ENCODE measurements around the gene MAML3.
A peak's percentile ranks its signal among the peaks of the same experiment; 100 is the strongest.

The MAML3 gene

DNA sequence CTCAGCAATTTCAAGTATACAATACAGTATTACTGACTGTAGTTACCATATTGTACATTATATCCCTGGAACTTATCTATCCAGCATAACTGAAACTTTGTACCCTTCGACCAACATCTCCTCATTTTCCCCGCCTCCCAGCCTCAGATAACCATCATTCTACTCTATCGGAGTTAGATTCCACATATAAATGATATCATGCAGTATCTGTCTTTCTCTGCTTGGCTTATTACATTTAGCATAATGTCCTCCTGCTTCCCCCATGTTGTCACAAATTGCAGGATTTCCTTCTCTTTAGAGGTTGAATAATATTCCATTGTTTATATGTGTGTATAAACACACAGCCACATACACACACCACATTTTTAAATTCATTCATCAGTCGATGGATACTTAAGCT, 218.1 kb downstream of the MAML3 start:
- Histone ChIP-seq H3K4me3 (ENCODE audit: control insufficient read depth in 1 of 7, extremely low read depth in 1 of 7, insufficient read depth in 4 of 7, low read depth in 2 of 7, low read length in 6 of 7) (no peak overlapping the region), H3K4me1 (ENCODE audit: control extremely low read depth in 1 of 4, control insufficient read depth in 4 of 4, insufficient read depth in 4 of 4, low read length in 3 of 4) (no peaks in the 10 kb centered on the region), H3K9me3 (ENCODE audit: control extremely low read depth in 1 of 5, control insufficient read depth in 4 of 5, insufficient read depth in 2 of 5, low read depth in 1 of 5, low read length in 4 of 5) (no peaks in the 10 kb centered on the region), H3K27me3 (replicated peaks in 2 of 5; ENCODE audit: control insufficient read depth in 4 of 5, insufficient read depth in 5 of 5, low read length in 4 of 5) (no peaks in the 10 kb centered on the region), H3K36me3 (ENCODE audit: control insufficient read depth in 4 of 4, insufficient read depth in 4 of 4, low read length in 3 of 4) (no peaks in the 10 kb centered on the region), H3K27ac (ENCODE audit: insufficient read depth in 1 of 2, low read depth in 1 of 2, low read length in 2 of 2, poor library complexity in 1 of 2, severe bottlenecking in 2 of 2) (no peak overlapping the region)
- ChIA-PET CTCF (interaction anchor here (1.1 kb wide), 1 partner anchor 76 kb away, joined by 3 read pairs; no protein-coding TSS in a partner anchor), POLR2A (interaction anchor here (0.7 kb wide), 1 partner anchor 113 kb away, joined by 4 read pairs; no protein-coding TSS in a partner anchor)
- 100% methylated on average over 1 of the region's 4 CpGs for WGBS (ENCODE audit: insufficient coverage)
- DNase-seq = no peak

DNA sequence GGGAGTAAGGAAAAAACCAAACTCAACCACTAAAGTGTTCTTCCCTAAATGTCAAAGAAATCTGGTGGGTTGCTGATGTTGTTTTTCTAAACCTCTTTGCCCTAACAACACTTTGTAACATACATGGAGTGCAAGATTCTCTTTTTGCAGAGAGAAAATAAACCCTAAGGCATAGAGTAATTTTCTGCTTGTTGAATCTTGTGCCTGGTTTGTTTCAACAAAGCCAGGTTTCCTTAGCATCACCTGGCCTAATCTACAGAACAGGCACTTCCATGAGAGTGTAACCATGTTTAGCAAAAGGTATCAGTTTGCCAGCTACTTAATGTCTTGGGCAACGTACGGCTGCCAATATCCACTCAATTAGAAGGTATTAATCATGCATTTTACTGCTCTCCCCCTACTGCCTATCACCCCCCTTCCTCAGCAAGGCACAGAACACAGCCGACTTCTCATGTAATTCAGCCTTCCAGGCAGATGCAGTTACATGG, 219.2 kb downstream of the MAML3 start:
- ChIA-PET POLR2A (interaction anchor here (0.7 kb wide), 1 partner anchor 125 kb away, joined by 11 read pairs; no protein-coding TSS in a partner anchor), CTCF (no interaction called here)
- Histone ChIP-seq H3K4me1 (ENCODE audit: control extremely low read depth in 1 of 4, control insufficient read depth in 4 of 4, insufficient read depth in 4 of 4, low read length in 3 of 4) (no peaks in the 10 kb centered on the region), H3K27ac (ENCODE audit: insufficient read depth in 1 of 2, low read depth in 1 of 2, low read length in 2 of 2, poor library complexity in 1 of 2, severe bottlenecking in 2 of 2) (no peak overlapping the region), H3K36me3 (ENCODE audit: control insufficient read depth in 4 of 4, insufficient read depth in 4 of 4, low read length in 3 of 4) (no peaks in the 10 kb centered on the region), H3K9me3 (ENCODE audit: control extremely low read depth in 1 of 5, control insufficient read depth in 4 of 5, insufficient read depth in 2 of 5, low read depth in 1 of 5, low read length in 4 of 5) (no peaks in the 10 kb centered on the region), H3K4me3 (ENCODE audit: control insufficient read depth in 1 of 7, extremely low read depth in 1 of 7, insufficient read depth in 4 of 7, low read depth in 2 of 7, low read length in 6 of 7) (no peak overlapping the region), H3K27me3 (replicated peaks in 2 of 5; ENCODE audit: control insufficient read depth in 4 of 5, insufficient read depth in 5 of 5, low read length in 4 of 5) (no peaks in the 10 kb centered on the region)
- 100% methylated on average over 3 of the region's 3 CpGs for WGBS (ENCODE audit: insufficient coverage)
- DNase-seq = no peak

DNA sequence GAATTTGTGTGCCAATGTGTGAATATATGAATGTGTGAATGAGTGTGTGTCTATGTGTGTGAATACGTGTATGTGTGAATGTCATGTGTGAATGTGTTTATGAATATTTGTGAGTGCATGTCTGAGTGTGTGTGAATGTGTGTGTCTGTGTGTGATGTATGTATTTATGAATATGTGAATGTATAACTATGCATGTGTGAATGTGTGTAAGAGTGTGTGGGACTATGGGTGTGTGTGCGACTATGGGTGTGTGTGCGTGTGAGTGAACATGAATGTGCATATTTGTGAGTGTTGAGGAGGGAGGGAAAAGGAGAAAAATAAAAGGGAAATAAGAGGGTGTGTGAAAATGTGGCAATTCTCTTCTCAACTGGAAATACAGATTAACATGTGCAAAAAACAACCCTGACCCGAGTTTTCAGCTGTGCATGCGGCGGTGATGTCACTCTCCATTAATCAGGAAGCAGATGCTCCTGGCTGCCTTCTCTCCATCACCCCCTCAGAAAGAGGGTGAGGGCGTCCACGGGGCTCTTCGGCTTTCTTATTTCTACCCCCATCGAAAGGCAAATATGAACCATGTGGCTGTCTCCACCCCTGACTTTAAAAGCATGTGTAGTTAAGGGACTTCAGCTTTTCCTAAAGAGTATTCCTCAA, 219.8 kb downstream of the MAML3 start:
- WGBS (ENCODE audit: insufficient coverage) = 82% methylated on average over 7 of the region's 10 CpGs
- no peaks in the 10 kb centered on the region for H3K9me3 ChIP-seq (ENCODE audit: control extremely low read depth in 1 of 5, control insufficient read depth in 4 of 5, insufficient read depth in 2 of 5, low read depth in 1 of 5, low read length in 4 of 5)
- no peak overlapping the region for H3K27ac ChIP-seq (ENCODE audit: insufficient read depth in 1 of 2, low read depth in 1 of 2, low read length in 2 of 2, poor library complexity in 1 of 2, severe bottlenecking in 2 of 2)
- no peaks in the 10 kb centered on the region for H3K36me3 ChIP-seq (ENCODE audit: control insufficient read depth in 4 of 4, insufficient read depth in 4 of 4, low read length in 3 of 4)
- H3K27me3 ChIP-seq (replicated peaks in 2 of 5; ENCODE audit: control insufficient read depth in 4 of 5, insufficient read depth in 5 of 5, low read length in 4 of 5) = no peaks in the 10 kb centered on the region
- peak in 2 of 3 donors; percentile 42 to 55 for DNase-seq
- no peaks in the 10 kb centered on the region for H3K4me1 ChIP-seq (ENCODE audit: control extremely low read depth in 1 of 4, control insufficient read depth in 4 of 4, insufficient read depth in 4 of 4, low read length in 3 of 4)
- ChIA-PET POLR2A (interaction anchor here (0.7 kb wide), 1 partner anchor 124 kb away, joined by 11 read pairs; no protein-coding TSS in a partner anchor), CTCF (no interaction called here)
- no peak overlapping the region for H3K4me3 ChIP-seq (ENCODE audit: control insufficient read depth in 1 of 7, extremely low read depth in 1 of 7, insufficient read depth in 4 of 7, low read depth in 2 of 7, low read length in 6 of 7)

DNA sequence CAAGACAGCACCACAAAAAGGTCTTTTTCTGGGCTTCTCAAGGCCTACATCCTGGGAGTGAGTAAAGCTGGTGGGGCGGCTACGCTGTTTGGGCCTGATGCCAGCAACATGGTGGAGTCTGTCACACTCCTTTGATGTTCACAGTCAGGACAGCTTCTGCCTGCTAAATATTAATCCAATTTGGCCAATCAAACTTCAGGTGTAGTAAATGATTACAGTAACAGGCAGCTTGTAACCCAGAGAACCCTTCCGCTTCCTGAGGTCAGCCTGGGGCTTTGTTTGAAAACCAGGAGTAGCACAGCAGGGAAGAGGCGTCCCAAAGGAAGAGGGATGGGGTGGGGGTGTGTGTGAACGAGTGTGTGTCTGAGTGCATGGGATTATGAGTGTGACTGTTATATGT, 220.4 kb downstream of the MAML3 start:
- Histone ChIP-seq H3K36me3 (ENCODE audit: control insufficient read depth in 4 of 4, insufficient read depth in 4 of 4, low read length in 3 of 4) (no peaks in the 10 kb centered on the region), H3K9me3 (ENCODE audit: control extremely low read depth in 1 of 5, control insufficient read depth in 4 of 5, insufficient read depth in 2 of 5, low read depth in 1 of 5, low read length in 4 of 5) (no peaks in the 10 kb centered on the region), H3K27me3 (replicated peaks in 2 of 5; ENCODE audit: control insufficient read depth in 4 of 5, insufficient read depth in 5 of 5, low read length in 4 of 5) (no peaks in the 10 kb centered on the region), H3K4me1 (ENCODE audit: control extremely low read depth in 1 of 4, control insufficient read depth in 4 of 4, insufficient read depth in 4 of 4, low read length in 3 of 4) (no peaks in the 10 kb centered on the region), H3K4me3 (ENCODE audit: control insufficient read depth in 1 of 7, extremely low read depth in 1 of 7, insufficient read depth in 4 of 7, low read depth in 2 of 7, low read length in 6 of 7) (no peak overlapping the region), H3K27ac (ENCODE audit: insufficient read depth in 1 of 2, low read depth in 1 of 2, low read length in 2 of 2, poor library complexity in 1 of 2, severe bottlenecking in 2 of 2) (no peak overlapping the region)
- CTCF ChIA-PET = no interaction called here
- no peak for DNase-seq
- POLR2A ChIA-PET = no interaction called here
- WGBS (ENCODE audit: insufficient coverage) = 96% methylated on average over 5 of the region's 5 CpGs

DNA sequence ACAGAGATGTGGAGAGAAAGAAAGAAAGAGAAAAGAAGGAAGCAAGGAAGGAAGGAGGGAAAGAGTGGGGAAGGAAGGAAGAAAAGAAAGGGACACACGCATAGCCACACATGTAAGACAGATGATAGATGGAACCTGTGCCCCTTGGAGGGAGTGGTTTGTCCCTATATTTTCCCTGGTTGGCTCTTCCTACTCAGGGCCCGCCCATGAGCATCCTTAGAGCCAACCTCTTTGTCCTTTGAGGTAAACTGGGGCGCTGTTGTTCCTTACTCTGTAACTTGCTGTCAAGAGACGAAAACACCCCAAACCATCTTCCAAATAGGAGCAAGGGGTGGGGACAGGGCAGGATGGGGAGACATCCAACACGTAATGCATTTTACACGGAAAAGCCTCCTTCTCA, 220.9 kb downstream of the MAML3 start:
- CTCF ChIA-PET = interaction anchor here (1.3 kb wide), 1 partner anchor 13 kb away, joined by 4 read pairs; no protein-coding TSS in a partner anchor

DNA sequence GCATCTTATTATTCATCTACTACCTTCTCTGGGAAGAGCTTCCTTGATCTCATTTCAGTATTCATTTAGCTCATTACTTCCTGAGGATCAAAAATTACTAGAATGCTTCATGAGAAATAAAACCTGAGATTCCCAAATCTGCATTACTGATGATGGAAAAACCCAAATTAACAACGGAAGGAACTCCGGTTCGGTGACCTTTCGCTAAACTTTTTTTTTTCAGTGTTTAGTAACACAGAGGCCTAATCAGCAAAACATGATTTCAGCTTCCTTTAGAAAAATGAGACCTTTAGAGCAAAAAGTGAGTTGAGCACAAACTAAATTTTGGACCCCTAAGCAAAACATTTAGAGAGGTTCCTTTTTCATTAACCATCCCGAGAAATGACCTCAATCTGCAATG, 229.2 kb downstream of the MAML3 start:
- 100% methylated on average over 4 of the region's 5 CpGs for WGBS (ENCODE audit: insufficient coverage)
- Histone ChIP-seq H3K27me3 (replicated peaks in 2 of 5; ENCODE audit: control insufficient read depth in 4 of 5, insufficient read depth in 5 of 5, low read length in 4 of 5) (no peaks in the 10 kb centered on the region), H3K4me1 (ENCODE audit: control extremely low read depth in 1 of 4, control insufficient read depth in 4 of 4, insufficient read depth in 4 of 4, low read length in 3 of 4) (peaks cover 0 to 25% (median 16%) of the 10 kb centered on the region in 4 experiments), H3K27ac (ENCODE audit: insufficient read depth in 1 of 2, low read depth in 1 of 2, low read length in 2 of 2, poor library complexity in 1 of 2, severe bottlenecking in 2 of 2) (no peak overlapping the region), H3K4me3 (ENCODE audit: control insufficient read depth in 1 of 7, extremely low read depth in 1 of 7, insufficient read depth in 4 of 7, low read depth in 2 of 7, low read length in 6 of 7) (no peak overlapping the region), H3K9me3 (ENCODE audit: control extremely low read depth in 1 of 5, control insufficient read depth in 4 of 5, insufficient read depth in 2 of 5, low read depth in 1 of 5, low read length in 4 of 5) (no peaks in the 10 kb centered on the region), H3K36me3 (ENCODE audit: control insufficient read depth in 4 of 4, insufficient read depth in 4 of 4, low read length in 3 of 4) (no peaks in the 10 kb centered on the region)
- ChIA-PET CTCF (interaction anchor here (0.7 kb wide), 3 partner anchors 23 to 1005 kb away, joined by 3 to 4 read pairs (median 3); no protein-coding TSS in a partner anchor), POLR2A (no interaction called here)
- no peak for DNase-seq

More for the DNA sequence above, 220.9 kb downstream of the MAML3 start:
- no peak for DNase-seq
- H3K4me1 ChIP-seq (ENCODE audit: control extremely low read depth in 1 of 4, control insufficient read depth in 4 of 4, insufficient read depth in 4 of 4, low read length in 3 of 4) = no peaks in the 10 kb centered on the region
- no peaks in the 10 kb centered on the region for H3K36me3 ChIP-seq (ENCODE audit: control insufficient read depth in 4 of 4, insufficient read depth in 4 of 4, low read length in 3 of 4)
- WGBS (ENCODE audit: insufficient coverage) = 90% methylated on average over 2 of the region's 6 CpGs
- no peaks in the 10 kb centered on the region for H3K9me3 ChIP-seq (ENCODE audit: control extremely low read depth in 1 of 5, control insufficient read depth in 4 of 5, insufficient read depth in 2 of 5, low read depth in 1 of 5, low read length in 4 of 5)
- H3K27me3 ChIP-seq (replicated peaks in 2 of 5; ENCODE audit: control insufficient read depth in 4 of 5, insufficient read depth in 5 of 5, low read length in 4 of 5) = no peaks in the 10 kb centered on the region
- POLR2A ChIA-PET = no interaction called here
- no peak overlapping the region for H3K27ac ChIP-seq (ENCODE audit: insufficient read depth in 1 of 2, low read depth in 1 of 2, low read length in 2 of 2, poor library complexity in 1 of 2, severe bottlenecking in 2 of 2)
- H3K4me3 ChIP-seq (ENCODE audit: control insufficient read depth in 1 of 7, extremely low read depth in 1 of 7, insufficient read depth in 4 of 7, low read depth in 2 of 7, low read length in 6 of 7) = no peak overlapping the region

DNA sequence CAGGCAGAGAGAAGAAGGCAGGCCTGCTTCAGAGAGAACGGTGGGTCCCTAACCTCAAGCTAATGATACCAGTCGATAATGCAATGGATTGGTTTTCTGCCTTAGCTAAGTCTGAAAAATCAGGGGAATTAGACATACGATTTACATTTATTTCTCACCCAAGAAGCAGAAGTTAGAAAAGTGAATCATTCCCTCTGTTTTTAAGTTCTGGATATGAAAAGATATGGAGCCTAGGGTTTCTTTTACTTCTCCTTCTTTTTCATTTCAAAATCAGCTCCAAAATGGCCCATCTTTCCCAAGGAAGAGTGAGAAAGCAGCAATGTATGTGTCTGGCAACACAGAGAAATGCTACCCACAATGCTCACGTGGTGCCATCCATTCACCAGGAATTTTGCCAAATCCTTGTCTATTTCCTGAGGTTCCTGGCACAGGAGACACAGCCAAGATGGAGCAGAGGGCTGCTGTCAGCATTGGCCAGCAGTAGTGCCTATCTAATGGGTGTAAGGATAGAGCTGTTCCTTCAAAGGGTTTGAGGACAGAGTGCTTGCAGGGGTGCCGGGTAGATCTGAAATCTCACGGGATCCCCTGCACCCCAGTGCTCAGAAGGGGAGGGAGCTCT, 231.5 kb downstream of the MAML3 start:
- H3K36me3 ChIP-seq (ENCODE audit: control insufficient read depth in 4 of 4, insufficient read depth in 4 of 4, low read length in 3 of 4) = no peaks in the 10 kb centered on the region
- WGBS (ENCODE audit: insufficient coverage) = 89% methylated on average over 4 of the region's 6 CpGs
- peaks cover 0 to 33% (median 21%) of the 10 kb centered on the region in 4 experiments for H3K4me1 ChIP-seq (ENCODE audit: control extremely low read depth in 1 of 4, control insufficient read depth in 4 of 4, insufficient read depth in 4 of 4, low read length in 3 of 4)
- ChIA-PET POLR2A (no interaction called here), CTCF (interaction anchor here (0.6 to 1.6 kb wide), 4 partner anchors 10 to 330 kb away, joined by 3 to 4 read pairs (median 3); no protein-coding TSS in a partner anchor)
- DNase-seq = no peak
- H3K27ac ChIP-seq (ENCODE audit: insufficient read depth in 1 of 2, low read depth in 1 of 2, low read length in 2 of 2, poor library complexity in 1 of 2, severe bottlenecking in 2 of 2) = no peak overlapping the region
- no peaks in the 10 kb centered on the region for H3K9me3 ChIP-seq (ENCODE audit: control extremely low read depth in 1 of 5, control insufficient read depth in 4 of 5, insufficient read depth in 2 of 5, low read depth in 1 of 5, low read length in 4 of 5)
- no peaks in the 10 kb centered on the region for H3K27me3 ChIP-seq (replicated peaks in 2 of 5; ENCODE audit: control insufficient read depth in 4 of 5, insufficient read depth in 5 of 5, low read length in 4 of 5)
- no peak overlapping the region for H3K4me3 ChIP-seq (ENCODE audit: control insufficient read depth in 1 of 7, extremely low read depth in 1 of 7, insufficient read depth in 4 of 7, low read depth in 2 of 7, low read length in 6 of 7)
